K562 (cell line): ENCODE results near the gene SIGLEC6. TPM values are rescaled to one million over a fixed set of nuclear protein-coding genes. Genes with fewer than 3 reads are reported as not detected.

ENCODE experiments used
- ATAC-seq: fragments of 200-7000 bp; cut with Tn5 transposase; 3 replicates; pipeline ENCODE4 v1.9.1; 2020; ENCODE audit warnings: moderate library complexity
- BruUV-seq: library from RNA; stranded (reverse); fragments of 400-500 nt; replicated peaks from 2 replicates; lab custom pipeline; 2021; lab: Mats Ljungman, UMichigan
- CTCF ChIA-PET: fragments of 300-600 bp; formaldehyde crosslinking; extraction: SDS; loops from one replicate; lab custom pipeline; 2021; ENCODE audit warnings: low intra/inter-chr PET ratio; lab: Yijun Ruan, JAX
- POLR2A ChIA-PET: fragments of 300-600, 350-650 bp; sonication (Branson Sonifier 250); formaldehyde crosslinking; extraction: SDS; loops from one replicate; lab custom pipeline; 2021; ENCODE audit warnings: antibody characterized with exemption, inconsistent platforms; lab: Yijun Ruan, JAX
- DNase-seq, 4 experiments: peaks; one replicate each; pipeline versions ENCODE4 v3.0.0 to v3.0.0-alpha.2; 2011 to 2018; ENCODE audit warnings: low spot score in 3 of 4, mixed read lengths in 3 of 4; ENCODE audit errors: extremely low read depth in 1 of 4
- FAIRE-seq: peaks from 2 replicates; lab custom pipeline; 2011; peaks lifted over from hg19 to GRCh38; lab: Jason Lieb, UNC
- H2AFZ ChIP-seq: 2 replicates; pipeline ENCODE4 v1.6.0; 2011; ENCODE audit warnings: low read depth, low read length, control low read depth, inconsistent platforms
- H3K27ac ChIP-seq: fragments of 200-600 bp; 3 replicates; pipeline ENCODE4 v1.8.0; 2011; ENCODE audit warnings: low read depth, mild to moderate bottlenecking, control low read depth, inconsistent platforms, low read length, moderate library complexity, mixed read lengths; ENCODE audit errors: extremely low read depth
- H3K27me3 ChIP-seq, 2 experiments: fragments of 300-600 bp in 1 of 2; 2 replicates in 1 of 2; 3 replicates in 1 of 2; pipeline versions ENCODE4 v1.6.0 to v1.8.0; 2011; ENCODE audit warnings: inconsistent platforms in 2 of 2, low read length in 2 of 2, mild to moderate bottlenecking in 1 of 2, mixed read lengths in 1 of 2, moderate library complexity in 1 of 2; ENCODE audit not compliant: control insufficient read depth in 2 of 2, insufficient read depth in 2 of 2
- H3K36me3 ChIP-seq: fragments of 300-600 bp; 3 replicates; pipeline ENCODE4 v1.8.0; 2011; ENCODE audit warnings: mild to moderate bottlenecking, low read length, inconsistent platforms; ENCODE audit not compliant: control insufficient read depth, insufficient read depth
- H3K4me1 ChIP-seq, 2 experiments: fragments of 200-600 bp in 1 of 2; replicated peaks in 1 of 2; 2 replicates in 1 of 2; 3 replicates in 1 of 2; pipeline versions ENCODE4 v1.5.1 to v1.8.0; 2011; ENCODE audit warnings: inconsistent platforms in 2 of 2, low read length in 2 of 2, mild to moderate bottlenecking in 1 of 2, mixed read lengths in 1 of 2, moderate library complexity in 1 of 2; ENCODE audit not compliant: control insufficient read depth in 2 of 2, insufficient read depth in 2 of 2
- H3K4me2 ChIP-seq: 2 replicates; pipeline ENCODE4 v1.6.1; 2011; ENCODE audit warnings: low read length, control low read depth, inconsistent platforms, mixed read lengths; ENCODE audit not compliant: insufficient read depth
- H3K4me3 ChIP-seq: fragments of 200-600 bp; sonication (generic), shearing (Covaris generic); 2 replicates; pipeline ENCODE4 v1.5.1; 2016; ENCODE audit warnings: control low read depth, inconsistent platforms
- H3K79me2 ChIP-seq: fragments of 200-600 bp; 3 replicates; pipeline ENCODE4 v1.8.0; 2011; ENCODE audit warnings: low read length, inconsistent platforms; ENCODE audit not compliant: control insufficient read depth, insufficient read depth
- H3K9ac ChIP-seq, 2 experiments: 2 replicates each; pipeline versions ENCODE4 v1.6.0 to v1.6.1; 2011; ENCODE audit warnings: low read depth in 2 of 2, low read length in 2 of 2, control low read depth in 1 of 2, inconsistent platforms in 1 of 2, mild to moderate bottlenecking in 1 of 2, mixed read lengths in 1 of 2; ENCODE audit not compliant: insufficient read depth in 1 of 2
- H3K9me1 ChIP-seq: one replicate; pipeline ENCODE4 v1.6.0; 2011; ENCODE audit warnings: inconsistent platforms, mild to moderate bottlenecking, low read length, moderate library complexity; ENCODE audit not compliant: control insufficient read depth, insufficient read depth
- H3K9me3 ChIP-seq: replicated peaks from 2 replicates; pipeline ENCODE4 v1.5.1; 2011; ENCODE audit warnings: low read depth, low read length, inconsistent platforms; ENCODE audit not compliant: control insufficient read depth, insufficient read depth
- H4K20me1 ChIP-seq: replicated peaks from 2 replicates; pipeline ENCODE4 v1.6.1; 2011; ENCODE audit warnings: low read length, inconsistent platforms, mixed read lengths; ENCODE audit not compliant: control insufficient read depth, insufficient read depth
- CBFA2T3 ChIP-seq: fragments of 450-650 bp; IDR thresholded peaks from 2 replicates; pipeline ENCODE4 v1.6.1; 2017
- FOXK2 ChIP-seq, 2 experiments: fragments of 450-650 bp; IDR thresholded peaks in 1 of 2; conservative IDR thresholded peaks in 1 of 2; 2 replicates each; pipeline ENCODE4 v1.6.1; 2016; ENCODE audit warnings: low read depth in 2 of 2, mild to moderate bottlenecking in 1 of 2
- KLF10 ChIP-seq: fragments of 250-450 bp; sonication (Bioruptor Pico); IDR thresholded peaks from 2 replicates; pipeline ENCODE4 v1.6.1; 2021; ENCODE audit warnings: matching md5 sums
- MEF2D ChIP-seq: conservative IDR thresholded peaks from 2 replicates; pipeline ENCODE4 v1.6.1; 2016; ENCODE audit warnings: low read depth, missing genetic modification characterization, missing compliant biosample characterization
- TCF3 ChIP-seq: sonication (generic); formaldehyde crosslinking; IDR thresholded peaks from 2 replicates; pipeline ENCODE4 v1.4.0; 2020; ENCODE audit warnings: mild to moderate bottlenecking, missing genetic modification reagents
- TRIM24 ChIP-seq, 2 experiments: fragments of 450-650 bp; IDR thresholded peaks; 2 replicates each; pipeline ENCODE4 v1.6.1; 2016
- TRIM28 ChIP-seq: fragments of 450-650 bp; IDR thresholded peaks from 2 replicates; pipeline ENCODE4 v1.6.1; 2017
- ZNF316 ChIP-seq: fragments of 450-650 bp; IDR thresholded peaks from 2 replicates; pipeline ENCODE4 v1.6.1; 2016
- WGBS: fragments of 100-300 bp; shearing (Covaris generic); methylation state at CpG from one replicate; pipeline ENCODE4 v1.1.6; 2016; ENCODE audit warnings: low coverage, mixed read lengths; ENCODE audit not compliant: insufficient coverage; ENCODE audit errors: missing lambda C conversion rate; 5-methylcytosine and 5-hydroxymethylcytosine counted together
- in situ Hi-C: fragments of 300-500 bp; cut with MboI; formaldehyde crosslinking; loops from 4 replicates; pipeline ENCODE4 v1.15.0; 2018; ENCODE audit warnings: inconsistent platforms, mixed read lengths
- intact Hi-C: fragments of 100-400 bp; cut with micrococcal nuclease; formaldehyde crosslinking; loops from 2 replicates; pipeline ENCODE4 v1.14.2; 2022
- polyA plus RNA-seq, 8 experiments: library from polyadenylated mRNA; depleted of rRNA in 4 of 8; stranded (reverse) in 5 of 8; unstranded in 3 of 8; fragments of >200 nt; fragmentation: Nextera tagmentation in 2 of 8; fragmentation: Illumina TruSeq in 1 of 8; extraction: Ambion mirVana in 2 of 8; extraction: Trizol in 1 of 8; gene quantifications; 2 replicates each; pipeline versions ENCODE4 v1.2.1 to v1.2.3, GENCODE V29; 2011 to 2014; ENCODE audit warnings: inconsistent platforms in 1 of 8, missing spikeins in 1 of 8
- total RNA-seq, 7 experiments: library from RNA; depleted of rRNA in 6 of 7; stranded (reverse); fragments of >200 nt in 6 of 7; fragmentation: Illumina TruSeq in 2 of 7; extraction: Trizol in 2 of 7; gene quantifications; 2 replicates each; pipeline versions ENCODE4 v1.2.1 to v1.2.3, GENCODE V29; 2011 to 2021; ENCODE audit warnings: low replicate concordance in 1 of 7
- TF ChIP-seq, protein P1 (sequence below): fragments of 450-650 bp; IDR thresholded peaks from 2 replicates; pipeline ENCODE4 v1.6.1; 2017; ENCODE audit warnings: antibody characterized with exemption, mild to moderate bottlenecking
- TF ChIP-seq, protein P2 (sequence below), 2 experiments: fragments of 450-650 bp in 1 of 2; sonication (generic) in 1 of 2; formaldehyde crosslinking in 1 of 2; IDR thresholded peaks in 1 of 2; conservative IDR thresholded peaks in 1 of 2; 2 replicates each; pipeline versions ENCODE4 v1.6.1 to v1.8.1; 2016 to 2023; ENCODE audit warnings: mild to moderate bottlenecking in 2 of 2, moderate library complexity in 2 of 2, inconsistent platforms in 1 of 2, missing genetic modification reagents in 1 of 2

SIGLEC6 gene
- total and polyA plus RNA-seq, 9 of the 15 experiments (the other 6 are each of a cell fraction or from before 2014, with no cell fraction given) = 0.03 to 17.5 (median 0.71) TPM

DNA sequence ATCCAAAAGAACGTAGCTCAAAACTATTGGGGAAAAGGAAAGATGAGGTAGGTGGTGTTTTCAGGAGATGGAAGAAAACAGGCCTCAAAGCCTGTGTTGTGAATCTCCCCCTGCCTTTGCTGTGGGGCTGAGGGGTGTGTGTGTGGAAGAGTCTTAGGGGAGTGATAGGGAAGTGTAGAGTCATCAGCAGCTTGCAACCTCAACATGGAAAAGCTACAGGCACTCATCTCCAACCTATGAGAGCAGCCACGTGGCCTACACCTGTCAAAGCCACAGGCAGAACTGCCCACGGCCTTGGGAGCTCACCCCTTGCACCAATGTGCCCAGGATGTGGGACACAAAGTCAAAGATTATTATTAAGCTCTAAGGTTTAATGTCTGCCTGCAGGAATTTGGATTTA lies 25.6 kb downstream of the SIGLEC6 start (continued):
- TF ChIP-seq, protein P1, sequence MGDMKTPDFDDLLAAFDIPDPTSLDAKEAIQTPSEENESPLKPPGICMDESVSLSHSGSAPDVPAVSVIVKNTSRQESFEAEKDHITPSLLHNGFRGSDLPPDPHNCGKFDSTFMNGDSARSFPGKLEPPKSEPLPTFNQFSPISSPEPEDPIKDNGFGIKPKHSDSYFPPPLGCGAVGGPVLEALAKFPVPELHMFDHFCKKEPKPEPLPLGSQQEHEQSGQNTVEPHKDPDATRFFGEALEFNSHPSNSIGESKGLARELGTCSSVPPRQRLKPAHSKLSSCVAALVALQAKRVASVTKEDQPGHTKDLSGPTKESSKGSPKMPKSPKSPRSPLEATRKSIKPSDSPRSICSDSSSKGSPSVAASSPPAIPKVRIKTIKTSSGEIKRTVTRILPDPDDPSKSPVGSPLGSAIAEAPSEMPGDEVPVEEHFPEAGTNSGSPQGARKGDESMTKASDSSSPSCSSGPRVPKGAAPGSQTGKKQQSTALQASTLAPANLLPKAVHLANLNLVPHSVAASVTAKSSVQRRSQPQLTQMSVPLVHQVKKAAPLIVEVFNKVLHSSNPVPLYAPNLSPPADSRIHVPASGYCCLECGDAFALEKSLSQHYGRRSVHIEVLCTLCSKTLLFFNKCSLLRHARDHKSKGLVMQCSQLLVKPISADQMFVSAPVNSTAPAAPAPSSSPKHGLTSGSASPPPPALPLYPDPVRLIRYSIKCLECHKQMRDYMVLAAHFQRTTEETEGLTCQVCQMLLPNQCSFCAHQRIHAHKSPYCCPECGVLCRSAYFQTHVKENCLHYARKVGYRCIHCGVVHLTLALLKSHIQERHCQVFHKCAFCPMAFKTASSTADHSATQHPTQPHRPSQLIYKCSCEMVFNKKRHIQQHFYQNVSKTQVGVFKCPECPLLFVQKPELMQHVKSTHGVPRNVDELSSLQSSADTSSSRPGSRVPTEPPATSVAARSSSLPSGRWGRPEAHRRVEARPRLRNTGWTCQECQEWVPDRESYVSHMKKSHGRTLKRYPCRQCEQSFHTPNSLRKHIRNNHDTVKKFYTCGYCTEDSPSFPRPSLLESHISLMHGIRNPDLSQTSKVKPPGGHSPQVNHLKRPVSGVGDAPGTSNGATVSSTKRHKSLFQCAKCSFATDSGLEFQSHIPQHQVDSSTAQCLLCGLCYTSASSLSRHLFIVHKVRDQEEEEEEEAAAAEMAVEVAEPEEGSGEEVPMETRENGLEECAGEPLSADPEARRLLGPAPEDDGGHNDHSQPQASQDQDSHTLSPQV = 0 out of 2 replicates have a peak, but pooled peaks have one; percentile 32
- TF ChIP-seq FOXK2 (conservative IDR thresholded peaks at IDR 0.05 in 1 of 2, IDR thresholded peaks at IDR 0.05 in 1 of 2; ENCODE audit: low read depth in 2 of 2) = 0 out of 4 replicates have a peak, but pooled peaks of 1 of the 2 experiments have one; percentile 24
- TF ChIP-seq, protein P2, sequence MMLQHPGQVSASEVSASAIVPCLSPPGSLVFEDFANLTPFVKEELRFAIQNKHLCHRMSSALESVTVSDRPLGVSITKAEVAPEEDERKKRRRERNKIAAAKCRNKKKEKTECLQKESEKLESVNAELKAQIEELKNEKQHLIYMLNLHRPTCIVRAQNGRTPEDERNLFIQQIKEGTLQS (IDR thresholded peaks at IDR 0.05) = no peak
- TF ChIP-seq, protein P2 (CRISPR knock-in tag; conservative IDR thresholded peaks at IDR 0.05) = no peak

DNA sequence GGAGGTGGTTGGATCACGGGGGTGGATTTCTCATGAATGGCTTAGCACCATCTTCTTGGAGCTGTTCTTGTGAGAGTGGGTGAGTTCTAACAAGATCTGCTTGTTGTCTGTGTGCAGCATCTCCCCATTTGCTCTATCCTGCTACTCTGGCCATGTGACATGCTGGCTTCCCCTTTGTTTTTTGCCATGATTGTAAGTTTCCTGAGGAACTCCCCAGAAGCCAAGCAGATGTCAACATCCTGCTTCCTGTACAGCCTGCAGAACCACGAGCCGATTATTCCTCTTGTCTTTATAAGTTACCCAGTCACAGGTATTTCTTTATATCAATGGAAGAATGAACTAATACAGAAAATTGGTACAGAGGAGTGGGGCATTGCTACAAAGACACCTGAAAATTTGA lies 27.6 kb downstream of the SIGLEC6 start:
- BruUV-seq = no TSS peak
- intact Hi-C loops (no loop called here), in situ Hi-C loops (no loop called here)
- Histone ChIP-seq H3K27me3 (no peaks in the 10 kb centered on the region), H3K9me1 (no peaks in the 10 kb centered on the region), H3K79me2 (peaks cover 7% of the 10 kb centered on the region), H3K4me3 (no peak overlapping the region), H3K9ac (no peak overlapping the region), H3K9me3 (no peaks in the 10 kb centered on the region; the same call in 1 of the 2 replicates), H3K4me1 (peaks cover 36 to 46% of the 10 kb centered on the region in 2 experiments), H4K20me1 (no peaks in the 10 kb centered on the region), H3K4me2 (no peak overlapping the region), H3K36me3 (no peaks in the 10 kb centered on the region), H2AFZ (peak overlapping the region; percentile 41; the same call in 1 of the 2 replicates), H3K27ac (no peak overlapping the region)
- no peak for TF ChIP-seq MEF2D (tag)
- peak; percentile 54; the same call in 1 of the 2 replicates for TF ChIP-seq ZNF316
- no peak for TF ChIP-seq CBFA2T3
- TF ChIP-seq TRIM28 = 0 out of 2 replicates have a peak, but pooled peaks have one; percentile 27
- peak in 1 of 2 experiments; percentile 44; a peak in 1 of 4 replicates for TF ChIP-seq TRIM24 (IDR thresholded peaks at IDR 0.05)
- no peak for TF ChIP-seq KLF10 (CRISPR knock-in tag)
- no peak for TF ChIP-seq TCF3
- CTCF ChIA-PET = no interaction called here
- 58% methylated on average over 3 of the region's 3 CpGs for WGBS
- POLR2A ChIA-PET = interaction anchor here (0.7 to 0.8 kb wide), 2 partner anchors 27 to 67 kb away, joined by 3 read pairs; partner anchors contain the start of gene ZNF175
- ATAC-seq (no peak), FAIRE-seq (no peak), DNase-seq (no peak)
